Fibroblast of skin of abdomen (primary cell): Measurements from ENCODE around the gene TMEM219.
"Not testable (repeated sequence)": the region's sequence is repeated elsewhere in the genome, so short reads cannot be mapped to it uniquely, and the experiment has no call there.

Source experiments
- DNase-seq: peaks from one replicate; pipeline ENCODE4 v3.0.0-alpha.2; 2013

Gene TMEM219

DNA sequence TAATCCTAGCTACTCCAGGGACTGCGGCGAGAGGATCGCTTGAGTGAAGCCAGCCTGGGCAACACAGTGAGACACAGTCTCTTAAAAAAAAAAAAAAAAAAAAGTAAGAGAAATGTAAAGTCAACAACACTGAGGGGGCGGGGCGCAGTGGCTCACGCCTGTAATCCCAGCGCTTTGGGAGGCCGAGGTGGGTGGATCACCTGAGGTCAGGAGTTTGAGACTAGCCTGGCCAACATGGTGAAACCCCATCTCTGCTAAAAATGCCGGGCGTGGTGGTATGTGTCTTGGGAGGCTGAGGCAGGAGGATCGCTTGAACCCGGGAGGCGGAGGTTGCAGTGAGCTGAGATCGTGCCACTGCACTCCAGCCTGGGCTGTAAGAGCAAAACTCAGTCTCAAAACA lies 50.7 kb downstream of the TMEM219 start:
- DNase-seq: not testable (repeated sequence)

- DNase-seq: not testable (repeated sequence)
These were observed 53.6 kb downstream of the TMEM219 start for GRCh38 chr16:30015450-30015849.

DNA sequence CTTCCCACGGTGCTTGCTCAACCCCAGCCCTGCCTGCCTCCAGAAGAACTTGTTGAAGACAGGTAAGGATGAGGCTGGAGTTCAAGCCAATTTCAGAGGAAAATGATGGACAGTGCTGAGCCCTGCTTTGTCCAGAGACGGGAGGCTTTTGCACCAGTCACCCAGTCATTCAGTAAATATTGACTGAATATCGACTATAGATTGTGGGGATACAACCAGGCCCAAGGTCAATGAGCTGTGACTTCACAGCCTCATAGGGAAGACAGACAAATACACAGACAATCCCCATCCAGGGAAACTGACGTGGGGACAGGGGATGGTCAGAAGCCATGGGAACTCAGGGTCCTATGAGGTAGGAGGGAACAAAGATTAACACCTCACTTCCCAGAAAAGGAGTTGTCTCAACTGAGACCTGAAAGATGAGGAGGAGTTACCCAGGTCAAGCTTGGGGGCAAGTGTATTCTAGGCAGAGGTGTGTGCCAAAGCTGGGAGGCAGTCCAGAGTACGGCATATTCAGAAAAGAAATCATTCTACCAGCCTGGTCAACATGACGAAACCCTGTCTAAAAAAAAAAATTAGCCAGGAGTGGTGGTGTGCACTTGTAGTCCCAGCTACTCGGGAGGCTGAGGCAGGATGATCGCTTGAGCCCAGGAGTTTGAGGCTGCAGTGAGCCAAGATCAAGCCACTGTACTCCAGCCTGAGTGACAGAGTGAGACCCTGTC lies 54.8 kb downstream of the TMEM219 start:
- DNase-seq: no peak

- no peak for DNase-seq
These were observed 55.4 kb downstream of the TMEM219 start for GRCh38 chr16:30017277-30017656.

DNA sequence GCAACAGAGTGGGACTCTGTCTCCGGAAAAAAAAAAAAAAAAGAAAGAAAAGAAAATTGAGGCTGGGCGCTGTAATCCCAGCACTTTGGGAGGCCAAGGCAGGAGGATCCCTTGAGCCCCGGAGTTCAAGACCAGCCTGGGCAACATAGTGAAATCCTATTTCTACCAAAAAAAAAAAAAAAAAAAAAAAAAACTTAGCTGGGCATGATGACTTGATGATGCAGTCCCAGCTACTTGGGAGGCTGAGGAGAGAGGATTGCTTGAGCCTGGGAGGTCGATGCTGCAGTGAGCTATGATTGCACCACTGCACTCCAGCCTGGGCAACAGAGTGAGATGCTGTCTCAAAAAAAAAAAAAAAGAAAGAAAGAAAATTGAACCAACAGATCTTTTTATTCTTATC lies 56.1 kb downstream of the TMEM219 start:
- not testable (repeated sequence) for DNase-seq

GRCh38 chr16:30018731-30019158 lies 56.9 kb downstream of the TMEM219 start:
- peak; percentile 59 for DNase-seq
